Thymus (tissue), 11 donors: Measurements from ENCODE around the gene CPSF4L. TPM values are rescaled to one million over a fixed set of nuclear protein-coding genes. Genes with fewer than 3 reads are reported as not detected.

Source experiments
- DNase-seq, 9 donors: peaks; one replicate each; pipeline ENCODE4 v3.0.0-alpha.2; 2013; ENCODE audit warnings: low spot score in 9 of 9, low read depth in 6 of 9, missing footprints in 1 of 9
- H3K27ac ChIP-seq, 2 donors: one replicate each; pipeline ENCODE4 v1.5.1; 2013; ENCODE audit warnings: control low read depth in 1 of 2, low read depth in 1 of 2, low read length in 1 of 2, mild to moderate bottlenecking in 1 of 2, moderate library complexity in 1 of 2
- H3K27me3 ChIP-seq, 2 donors: one replicate each; pipeline ENCODE4 v1.5.1; 2013; ENCODE audit warnings: low read length in 1 of 2; ENCODE audit not compliant: control insufficient read depth in 2 of 2, insufficient read depth in 1 of 2
- H3K36me3 ChIP-seq, 2 donors: one replicate each; pipeline ENCODE4 v1.5.1; 2013; ENCODE audit warnings: low read length in 1 of 2, mild to moderate bottlenecking in 1 of 2, moderate library complexity in 1 of 2; ENCODE audit not compliant: control insufficient read depth in 2 of 2, insufficient read depth in 2 of 2
- H3K4me1 ChIP-seq, 2 donors: one replicate each; pipeline ENCODE4 v1.5.1; 2013; ENCODE audit warnings: low read length in 2 of 2; ENCODE audit not compliant: control insufficient read depth in 2 of 2, insufficient read depth in 2 of 2
- H3K4me3 ChIP-seq, 2 donors: one replicate each; pipeline ENCODE4 v1.5.1; 2013; ENCODE audit warnings: low read length in 2 of 2, control low read depth in 1 of 2, mild to moderate bottlenecking in 1 of 2
- H3K9me3 ChIP-seq, 2 donors: one replicate each; pipeline ENCODE4 v1.5.1; 2013; ENCODE audit warnings: low read length in 1 of 2, mild to moderate bottlenecking in 1 of 2; ENCODE audit not compliant: control insufficient read depth in 2 of 2, insufficient read depth in 1 of 2
- WGBS: extraction: QIAGEN DNeasy Blood & Tissue Kit; methylation state at CpG from one replicate; pipeline ENCODE4 v1.1.7; 2013; 5-methylcytosine and 5-hydroxymethylcytosine counted together
- polyA plus RNA-seq: library from polyadenylated mRNA; stranded (reverse); fragments of 200-250 nt; gene quantifications from one replicate; pipeline ENCODE4 v1.2.3, GENCODE V29; 2013
- total RNA-seq: library from RNA; stranded (reverse); fragments of 120-200 nt; gene quantifications from one replicate; pipeline ENCODE4 v1.2.4, GENCODE V29; 2013
- donor health status: healthy.

The CPSF4L gene
- total and polyA plus RNA-seq, 2 donors: not detected

GRCh38 chr17:73231841-73232586 is 29.7 kb downstream of the CPSF4L start:
- Histone ChIP-seq H3K27me3 (no peaks in the 10 kb centered on the region), H3K4me1 (peaks cover 11 to 18% of the 10 kb centered on the region in 2 donors), H3K9me3 (peaks cover 0 to 3% of the 10 kb centered on the region in 2 donors), H3K36me3 (peaks cover 9 to 18% of the 10 kb centered on the region in 2 donors), H3K4me3 (peak overlapping the region; percentile 69 to 99), H3K27ac (peak overlapping the region; percentile 72 to 77)
- WGBS: under 1% methylated on average over 63 of the region's 63 CpGs
- DNase-seq: peak; percentile 87 to 97 (median 94)

GRCh38 chr17:73231395-73231794 is 30.3 kb downstream of the CPSF4L start:
- H3K36me3 ChIP-seq: peaks cover 3 to 12% of the 10 kb centered on the region in 2 donors
- peaks cover 0 to 3% of the 10 kb centered on the region in 2 donors for H3K9me3 ChIP-seq
- H3K4me3 ChIP-seq: peak overlapping the region; percentile 69 to 99
- WGBS: 2% methylated on average over 20 of the region's 20 CpGs
- peak overlapping the region; percentile 20 to 62 for H3K27ac ChIP-seq
- peaks cover 9 to 18% of the 10 kb centered on the region in 2 donors for H3K4me1 ChIP-seq
- DNase-seq: peak in 3 of 9 donors; percentile 10 to 44 (median 12)
- no peaks in the 10 kb centered on the region for H3K27me3 ChIP-seq

GRCh38 chr17:73230088-73230487 is 31.6 kb downstream of the CPSF4L start:
- no peak overlapping the region for H3K4me3 ChIP-seq
- peaks cover 0 to 3% of the 10 kb centered on the region in 2 donors for H3K9me3 ChIP-seq
- H3K36me3 ChIP-seq: no peaks in the 10 kb centered on the region
- WGBS: 95% methylated on average over 6 of the region's 6 CpGs
- no peaks in the 10 kb centered on the region for H3K27me3 ChIP-seq
- H3K27ac ChIP-seq: no peak overlapping the region
- peaks cover 9 to 18% of the 10 kb centered on the region in 2 donors for H3K4me1 ChIP-seq
- DNase-seq: no peak

GRCh38 chr17:73228748-73229236 is 32.9 kb downstream of the CPSF4L start:
- no peak for DNase-seq
- no peaks in the 10 kb centered on the region for H3K27me3 ChIP-seq
- H3K27ac ChIP-seq: no peak overlapping the region
- WGBS: 31% methylated on average over 2 of the region's 2 CpGs
- no peak overlapping the region for H3K4me3 ChIP-seq
- H3K4me1 ChIP-seq: peaks cover 9 to 18% of the 10 kb centered on the region in 2 donors
- no peaks in the 10 kb centered on the region for H3K36me3 ChIP-seq
- H3K9me3 ChIP-seq: peaks cover 0 to 3% of the 10 kb centered on the region in 2 donors

GRCh38 chr17:73227944-73228343 is 33.7 kb downstream of the CPSF4L start:
- Histone ChIP-seq H3K9me3 (peaks cover 0 to 3% of the 10 kb centered on the region in 2 donors), H3K4me3 (no peak overlapping the region), H3K36me3 (no peaks in the 10 kb centered on the region), H3K27ac (no peak overlapping the region), H3K27me3 (no peaks in the 10 kb centered on the region), H3K4me1 (peaks cover 5 to 10% of the 10 kb centered on the region in 2 donors)
- DNase-seq: no peak
- 80% methylated on average over 6 of the region's 6 CpGs for WGBS

- Histone ChIP-seq H3K4me3 (no peak overlapping the region), H3K36me3 (no peaks in the 10 kb centered on the region), H3K27ac (no peak overlapping the region), H3K9me3 (peaks cover 0 to 3% of the 10 kb centered on the region in 2 donors), H3K27me3 (no peaks in the 10 kb centered on the region), H3K4me1 (peaks cover 5 to 10% of the 10 kb centered on the region in 2 donors)
- no peak for DNase-seq
- WGBS: 81% methylated on average over 3 of the region's 3 CpGs
These were observed 34.3 kb downstream of the CPSF4L start for GRCh38 chr17:73227379-73227778.

GRCh38 chr17:73226556-73227172 is 35.0 kb downstream of the CPSF4L start:
- peaks cover 0 to 1% of the 10 kb centered on the region in 2 donors for H3K9me3 ChIP-seq
- WGBS: 96% methylated on average over 3 of the region's 3 CpGs
- H3K4me1 ChIP-seq: peaks cover 5 to 10% of the 10 kb centered on the region in 2 donors
- peaks cover 0 to 2% of the 10 kb centered on the region in 2 donors for H3K36me3 ChIP-seq
- H3K4me3 ChIP-seq: no peak overlapping the region
- H3K27me3 ChIP-seq: no peaks in the 10 kb centered on the region
- no peak for DNase-seq
- H3K27ac ChIP-seq: no peak overlapping the region

GRCh38 chr17:73224663-73225305 is 36.9 kb downstream of the CPSF4L start:
- Histone ChIP-seq H3K4me3 (no peak overlapping the region), H3K36me3 (peaks cover 2 to 3% of the 10 kb centered on the region in 2 donors), H3K27me3 (no peaks in the 10 kb centered on the region), H3K4me1 (no peaks in the 10 kb centered on the region), H3K27ac (no peak overlapping the region), H3K9me3 (no peaks in the 10 kb centered on the region)
- 92% methylated on average over 5 of the region's 5 CpGs for WGBS
- DNase-seq: no peak

- H3K4me3 ChIP-seq: no peak overlapping the region
- H3K27me3 ChIP-seq: no peaks in the 10 kb centered on the region
- no peaks in the 10 kb centered on the region for H3K4me1 ChIP-seq
- WGBS: 100% methylated on average over 2 of the region's 2 CpGs
- H3K9me3 ChIP-seq: no peaks in the 10 kb centered on the region
- DNase-seq: no peak
- H3K36me3 ChIP-seq: peaks cover 2 to 3% of the 10 kb centered on the region in 2 donors
- H3K27ac ChIP-seq: no peak overlapping the region
These were observed 37.4 kb downstream of the CPSF4L start for GRCh38 chr17:73224237-73224636.
